Stimulated activated CD8-positive, alpha-beta memory T cell treated with anti-CD3 and anti-CD28 coated beads, Interleukin-15, amount 100 ng/mL, for 4 hours (primary cell): ENCODE results near the gene BRMS1.
"Not testable (repeated sequence)": the region's sequence is repeated elsewhere in the genome, so short reads cannot be mapped to it uniquely, and the experiment has no call there.

Experiments used
- DNase-seq, 2 donors: peaks; one replicate each; pipeline ENCODE4 v3.0.0-alpha.2; 2020; ENCODE audit warnings: low read depth in 2 of 2

The BRMS1 gene

GRCh38 chr11:66344550-66345315, at the start of gene BRMS1:
Gene BRMS1, minus strand, starts transcription at chr11:66345104. Its CDS starts 2,870 bp downstream, at chr11:66342234.
- DNase-seq: peak; percentile 87 to 93

DNA sequence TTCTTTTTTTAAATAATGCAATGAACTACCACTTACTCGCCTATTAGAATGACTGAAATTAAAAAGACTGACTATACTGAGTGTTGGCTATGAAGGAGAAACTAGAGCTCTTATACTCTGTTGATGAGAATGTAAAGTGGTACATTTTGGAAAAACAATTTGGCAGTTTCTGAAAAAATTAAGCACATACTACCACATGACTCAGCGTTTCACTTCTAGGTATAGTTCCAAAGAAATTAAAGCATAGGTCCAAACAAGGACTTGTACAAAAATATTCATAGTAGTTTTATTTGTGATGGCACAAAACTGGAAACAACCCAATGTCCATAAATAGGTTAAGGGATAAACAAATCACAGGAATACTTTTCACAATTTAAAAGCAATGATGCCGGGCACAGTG, 49.0 kb upstream of the BRMS1 start:
- DNase-seq: no peak

DNA sequence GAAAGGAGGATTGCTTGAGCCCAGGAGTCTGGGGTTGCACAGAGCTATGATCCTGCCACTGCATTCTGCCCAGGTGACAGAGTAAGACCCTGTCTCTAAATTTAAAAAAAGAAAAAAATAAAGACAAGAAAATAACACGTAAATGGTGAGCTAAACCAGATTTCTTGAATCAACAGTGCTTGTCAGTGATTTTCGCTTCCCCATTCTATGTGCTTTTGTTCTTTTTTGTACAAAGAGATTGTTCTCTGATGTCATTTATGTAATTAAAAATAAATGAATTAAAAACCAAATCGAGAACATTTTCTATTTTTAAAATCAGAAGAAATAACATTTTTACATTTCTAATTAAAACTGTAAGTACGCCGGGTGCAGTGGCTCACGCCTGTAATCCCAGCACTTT, 46.4 kb upstream of the BRMS1 start:
- DNase-seq: no peak

DNA sequence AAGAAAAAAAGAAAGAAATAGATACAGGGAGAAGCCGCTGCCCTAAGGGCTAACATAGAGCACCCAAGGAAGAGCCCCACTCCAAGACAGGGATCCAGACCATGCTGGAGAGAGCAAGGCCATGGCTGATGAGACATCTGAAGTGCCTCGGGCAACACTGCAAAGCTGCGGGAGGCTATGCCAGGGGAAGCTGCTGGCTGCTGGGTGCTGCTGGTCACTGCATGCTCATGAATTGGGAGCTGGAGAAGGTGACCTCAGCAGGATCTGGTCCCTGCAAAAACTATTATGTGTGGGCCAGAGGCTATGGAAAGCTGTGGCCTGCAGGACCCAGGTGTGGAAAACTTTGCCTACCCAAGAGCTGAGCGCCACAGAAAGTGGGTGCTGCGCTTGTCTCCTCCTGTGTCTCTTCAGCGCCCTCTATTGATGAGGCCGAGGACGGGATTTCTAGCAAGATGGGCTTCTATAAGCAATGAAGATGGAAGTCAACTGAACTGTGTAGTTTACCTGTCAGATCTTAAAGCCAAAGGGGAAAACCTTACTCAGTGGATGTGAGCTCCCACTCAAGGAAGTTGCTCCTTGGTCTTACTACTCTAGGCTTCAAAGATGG, 44.0 kb upstream of the BRMS1 start:
- DNase-seq: peak; percentile 23 to 57

- peak; percentile 37 to 62 for DNase-seq
Observed at GRCh38 chr11:66386171-66387069, 41.5 kb upstream of the BRMS1 start.

DNA sequence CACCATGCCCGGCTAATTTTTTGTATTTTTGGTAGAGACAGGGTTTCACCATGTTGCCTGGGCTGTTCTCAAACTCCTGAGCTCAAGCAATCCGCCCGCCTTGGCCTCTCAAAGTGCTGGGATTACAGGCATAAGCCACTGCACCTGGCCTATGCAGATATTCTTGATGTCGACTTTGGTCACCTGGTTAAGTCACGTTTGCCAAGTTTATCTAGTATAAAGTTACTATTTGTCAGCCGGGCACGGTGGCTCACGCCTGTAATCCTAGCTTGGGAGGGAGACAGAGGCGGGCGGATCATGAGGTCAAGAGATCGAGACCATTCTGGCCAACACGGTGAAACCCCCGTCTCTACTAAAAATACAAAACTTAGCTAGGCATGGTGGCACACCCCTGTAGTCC, 39.4 kb upstream of the BRMS1 start:
- DNase-seq: not testable (repeated sequence)

DNA sequence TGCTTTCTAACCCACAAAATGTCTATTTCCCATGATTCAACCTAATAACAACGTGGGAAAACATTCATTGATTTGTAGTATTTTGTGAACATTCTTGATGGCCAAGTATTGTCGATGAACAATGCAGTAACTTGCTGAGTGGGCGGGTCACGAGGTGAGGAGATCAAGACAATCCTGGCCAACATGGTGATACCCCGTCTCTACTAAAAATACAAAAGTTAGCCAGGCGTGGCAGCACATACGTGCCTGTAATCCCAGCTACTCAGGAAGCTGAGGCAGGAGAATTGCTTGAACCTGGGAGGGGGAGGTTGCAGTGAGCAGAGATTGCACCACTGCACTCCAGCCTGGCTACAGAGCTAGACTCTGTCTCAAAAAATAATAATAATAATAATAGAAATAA, 35.4 kb upstream of the BRMS1 start:
- not testable (repeated sequence) for DNase-seq

GRCh38 chr11:66373690-66374287, 28.9 kb upstream of the BRMS1 start:
- not testable (repeated sequence) for DNase-seq

DNA sequence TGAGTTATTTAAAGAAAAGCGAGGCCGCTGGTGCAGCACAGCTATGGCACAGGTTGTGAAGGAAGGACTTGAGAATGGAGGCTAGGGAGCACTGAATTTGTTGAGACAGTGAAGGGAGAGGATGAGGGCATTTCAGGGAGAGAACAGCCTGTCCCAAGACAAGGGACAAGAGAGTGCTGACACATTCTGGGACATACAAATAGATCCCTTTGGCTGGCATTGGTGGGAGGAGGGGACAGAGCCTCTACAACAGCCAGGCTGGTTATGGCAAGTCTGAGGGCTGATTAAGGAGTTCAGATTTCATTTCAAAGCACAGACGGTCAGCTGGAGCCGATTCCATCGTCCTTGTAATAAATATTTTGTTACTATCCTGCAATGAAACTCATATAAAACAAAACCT, 28.4 kb upstream of the BRMS1 start:
- no peak for DNase-seq

GRCh38 chr11:66371627-66372415, 26.9 kb upstream of the BRMS1 start, which contains the start of gene SLC29A2:
Gene SLC29A2, minus strand, starts transcription at chr11:66371760. Its CDS starts 169 bp downstream, at chr11:66371591.
- DNase-seq: peak; percentile 58 to 64

DNA sequence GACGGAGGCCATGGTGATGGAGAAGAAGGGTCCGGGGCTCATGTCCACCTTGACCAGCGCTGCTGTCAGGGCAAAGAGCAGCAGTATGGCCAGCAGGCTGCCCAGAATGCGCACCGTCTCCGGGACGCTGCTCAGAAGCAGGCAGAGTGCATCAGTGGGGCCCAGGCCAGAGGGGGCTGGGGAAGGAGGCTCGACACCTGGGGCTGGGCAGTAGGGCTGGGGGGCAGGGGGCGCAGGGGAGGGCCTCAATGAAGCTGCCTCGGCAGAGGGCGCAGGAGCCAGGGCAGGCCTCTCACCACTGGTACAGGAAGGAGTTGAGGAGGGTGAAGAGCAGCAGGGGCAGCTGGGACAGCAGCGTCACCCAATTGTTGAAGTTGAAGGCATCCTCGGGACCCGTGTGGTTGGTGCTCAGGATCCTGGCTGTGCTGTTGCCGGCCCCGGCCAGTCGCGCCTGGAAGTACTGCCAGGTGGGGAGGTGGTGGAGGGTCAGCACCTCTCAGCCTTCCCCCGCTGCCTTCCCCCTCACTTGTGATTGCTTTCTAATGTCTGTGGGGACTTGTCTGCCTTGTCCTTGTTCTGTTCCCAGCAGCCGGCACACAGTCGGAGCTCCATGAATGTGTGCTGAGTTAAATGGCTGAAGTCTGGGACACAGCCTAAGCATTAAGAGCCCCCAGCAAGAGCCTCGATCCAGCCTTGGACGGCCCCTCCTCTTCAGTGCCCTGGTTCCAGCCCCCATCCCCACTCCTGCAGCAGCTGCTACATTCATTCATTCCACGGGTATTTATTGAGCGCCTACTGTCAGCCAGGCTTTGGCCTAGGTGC, 24.4 kb upstream of the BRMS1 start:
- no peak for DNase-seq

DNA sequence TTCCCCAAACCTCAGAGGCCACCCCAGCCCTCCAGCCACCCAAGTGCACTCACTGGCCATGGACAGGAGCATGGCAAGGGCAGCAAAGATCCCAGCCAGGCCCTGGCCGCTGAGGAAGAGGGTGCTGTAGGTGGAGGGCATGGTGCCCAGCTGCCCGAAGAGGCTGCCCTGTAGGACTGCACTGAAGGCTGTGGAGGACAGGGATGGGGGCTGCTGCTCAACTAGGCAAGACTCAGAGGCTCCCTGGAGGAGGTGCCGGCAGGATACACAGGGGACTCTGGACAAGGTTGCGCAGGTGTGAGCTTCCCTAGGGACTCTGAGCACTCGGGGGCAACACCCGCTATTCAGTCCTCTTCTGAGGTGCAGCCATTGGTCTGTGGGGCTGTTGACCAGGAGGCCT, 23.6 kb upstream of the BRMS1 start:
- no peak for DNase-seq

GRCh38 chr11:66367561-66368312, 22.8 kb upstream of the BRMS1 start:
- DNase-seq: no peak

DNA sequence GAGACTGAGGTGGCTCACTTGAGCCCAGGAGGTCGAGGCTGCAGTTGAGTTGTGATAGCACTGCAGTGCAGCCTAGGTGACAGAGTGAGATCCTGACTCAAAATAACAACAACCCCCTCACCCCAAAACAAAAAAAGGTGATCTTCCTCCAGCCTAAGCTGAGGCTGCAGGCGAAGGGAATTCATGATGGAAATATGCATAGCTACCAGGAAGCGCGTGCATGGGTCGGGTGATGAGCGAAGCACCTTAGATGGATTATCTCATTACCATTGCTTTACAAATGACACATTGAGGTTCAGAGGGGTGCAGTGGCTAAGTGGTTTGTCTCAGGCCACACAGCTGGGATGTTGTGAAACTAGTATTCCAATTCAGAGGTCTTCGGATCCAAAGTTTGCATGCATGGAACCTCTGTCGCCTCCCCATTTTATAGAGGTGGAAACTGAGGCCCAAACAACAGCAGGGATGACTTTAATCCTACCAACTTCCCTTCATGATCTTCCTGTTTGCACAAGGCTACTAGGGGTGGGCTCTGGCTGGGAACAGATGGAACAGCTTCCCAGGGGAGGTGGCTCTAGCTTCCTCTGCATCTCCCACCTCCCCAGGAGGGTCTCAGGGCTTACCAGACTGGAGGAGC, 22.1 kb upstream of the BRMS1 start:
- DNase-seq: no peak

DNA sequence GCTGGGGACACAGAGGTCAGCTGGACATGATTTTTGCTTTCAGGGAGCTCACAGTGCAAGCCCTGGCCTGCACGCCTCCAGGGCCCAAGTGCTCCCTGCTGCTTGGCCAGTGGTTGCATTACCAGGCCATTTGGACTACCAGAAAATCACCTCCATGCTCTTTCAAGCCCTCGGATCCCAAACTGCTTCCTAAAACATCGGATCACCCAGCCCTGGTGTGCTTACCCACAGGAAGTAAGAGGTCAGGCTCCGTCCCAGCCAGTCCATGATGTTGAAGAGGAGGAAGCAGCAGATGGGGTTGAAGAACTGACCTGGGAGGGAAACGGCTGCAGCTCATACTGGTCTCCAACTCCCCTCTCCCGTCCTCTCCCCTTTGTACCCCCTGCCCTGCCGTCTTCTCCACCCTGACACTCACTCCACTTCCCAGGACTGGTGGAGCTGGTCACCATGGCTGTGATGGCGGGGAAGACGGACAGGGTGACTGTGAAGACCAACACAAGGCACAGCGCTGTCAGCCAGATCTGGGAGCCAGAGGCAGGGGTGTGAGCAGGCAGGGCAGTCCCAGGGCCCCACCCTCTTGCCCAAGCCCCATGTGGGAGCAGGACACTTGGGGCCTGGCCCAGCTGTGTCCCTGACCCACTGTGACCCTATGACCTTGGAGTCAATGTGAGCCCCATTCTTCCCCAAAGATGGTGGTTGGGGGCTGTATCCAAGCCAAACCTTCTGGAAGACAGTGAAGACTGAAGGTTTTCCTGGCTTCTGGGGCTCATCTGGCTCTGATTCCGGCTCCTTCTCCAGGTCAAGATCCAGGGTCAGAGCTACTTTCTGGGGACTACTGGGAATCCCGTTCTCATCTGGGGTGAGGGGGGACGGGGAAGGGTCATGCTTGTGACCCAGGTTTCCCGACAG, 21.1 kb upstream of the BRMS1 start:
- DNase-seq: no peak

DNA sequence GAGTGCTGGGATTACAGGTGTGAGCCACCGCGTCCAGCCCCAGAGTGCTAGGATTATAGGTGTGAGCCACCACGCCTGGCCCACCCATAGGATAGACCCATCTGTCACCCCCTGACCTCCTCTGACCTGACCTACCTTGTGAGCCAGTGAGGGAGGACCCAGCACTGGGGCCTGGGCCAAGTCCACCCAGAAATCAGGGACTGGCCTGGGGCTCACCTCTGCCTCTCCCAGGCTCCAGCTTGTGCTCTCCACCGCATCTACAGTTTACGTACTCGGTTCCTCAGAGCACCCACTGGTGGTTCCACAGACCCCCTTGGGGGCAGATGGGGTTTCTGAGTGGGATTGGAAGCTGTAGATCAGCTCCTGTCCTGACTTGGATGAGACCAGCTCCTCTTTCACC, 20.3 kb upstream of the BRMS1 start:
- no peak for DNase-seq

- peak in 1 of 2 donors; percentile 32 for DNase-seq
Observed at GRCh38 chr11:66363805-66364535, 19.1 kb upstream of the BRMS1 start.
